HL-60 (cell line): ENCODE results near the gene MAF.

Source experiments
- CTCF ChIP-seq: IDR thresholded peaks from one replicate; pipeline ENCODE4 v1.5.1; 2011; ENCODE audit warnings: low read length, control low read depth, inconsistent platforms; ENCODE audit not compliant: insufficient read depth
- GABPA ChIP-seq: IDR thresholded peaks from 2 replicates; pipeline ENCODE4 v1.6.1; 2012; ENCODE audit warnings: low read depth
- POLR2AphosphoS5 ChIP-seq: IDR thresholded peaks from 2 replicates; pipeline ENCODE4 v1.6.1; 2012; ENCODE audit warnings: low read depth
- REST ChIP-seq: IDR thresholded peaks from 2 replicates; pipeline ENCODE4 v1.6.1; 2012; ENCODE audit warnings: low read depth; ENCODE audit not compliant: insufficient replicate concordance
- SPI1 ChIP-seq: IDR thresholded peaks from 2 replicates; pipeline ENCODE4 v1.6.1; 2012; ENCODE audit warnings: low read depth, mild to moderate bottlenecking, borderline replicate concordance

GRCh38 chr16:79580453-79581191 is 19.9 kb downstream of the MAF start:
- TF ChIP-seq CTCF (no peak), POLR2AphosphoS5 (no peak), REST (no peak), GABPA (no peak), SPI1 (no peak)
